HEK293T (cell line): ENCODE results near the gene ATP9A.

Source experiments
- ARNT ChIP-seq: fragments of 450-650 bp; IDR thresholded peaks from 2 replicates; pipeline ENCODE4 v1.6.1; 2017; ENCODE audit warnings: mild to moderate bottlenecking
- BHLHE40 ChIP-seq: fragments of 450-650 bp; IDR thresholded peaks from 2 replicates; pipeline ENCODE4 v1.6.1; 2016; ENCODE audit warnings: mild to moderate bottlenecking, moderate library complexity, borderline replicate concordance
- ZNF384 ChIP-seq: fragments of 450-650 bp; IDR thresholded peaks from 2 replicates; pipeline ENCODE4 v1.6.1; 2016

DNA sequence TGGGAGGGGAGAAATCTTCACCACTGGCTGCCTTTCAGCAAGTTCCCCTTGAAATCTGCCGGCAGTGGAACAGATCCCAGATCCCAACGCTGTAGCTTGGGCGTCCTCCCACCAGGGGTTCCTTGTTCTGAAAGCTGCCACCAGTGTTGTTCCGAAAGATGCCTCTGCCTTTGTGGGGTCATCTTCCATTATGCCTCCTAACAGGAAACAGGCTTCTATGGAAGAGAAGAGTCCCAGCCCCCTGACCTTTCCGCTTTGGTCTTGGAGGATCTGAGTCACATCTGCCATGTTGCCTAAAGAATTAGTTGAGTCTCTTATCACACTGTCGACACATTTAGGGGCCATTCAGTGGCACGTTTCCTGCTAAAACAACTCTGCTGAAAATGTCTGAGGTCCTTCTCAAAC, 168.2 kb downstream of the ATP9A start:
- TF ChIP-seq ZNF384 = no peak
- TF ChIP-seq ARNT = no peak
- TF ChIP-seq BHLHE40 = no peak
